ENCODE data around the gene TMEM30B. TPM values are rescaled to one million over a fixed set of nuclear protein-coding genes. Genes with fewer than 3 reads are reported as not detected.
A peak's percentile ranks its signal among the peaks of the same experiment; 100 is the strongest.

The TMEM30B gene
- total and polyA plus RNA-seq, 2 of the 4 experiments (the other 2 are of a cell fraction), result 0.03 TPM; not detected in 1

GRCh38 chr14:61266891-61267740 lies 14.0 kb downstream of the TMEM30B start:
- Histone ChIP-seq H3K36me3 (ENCODE audit: control insufficient read depth, insufficient read depth, low read length) (no peaks in the 10 kb centered on the region), H2BK20ac (ENCODE audit: low read depth, low read length) (peak overlapping the region; percentile 46; the same call in 1 of the 2 replicates), H2AK9ac (replicated peaks; ENCODE audit: low read depth, low read length, poor library complexity) (no peak overlapping the region), H2BK5ac (ENCODE audit: low read depth, low read length, poor library complexity, severe bottlenecking) (no peak overlapping the region), H2BK15ac (ENCODE audit: low read depth, low read length) (no peak overlapping the region; the same call in 2 of the 3 replicates), H2AFZ (replicated peaks; ENCODE audit: low read length, poor library complexity) (peak overlapping the region; percentile 56), H3K27ac (ENCODE audit: insufficient read depth, low read length) (no peak overlapping the region), H3K9me1 (ENCODE audit: insufficient read depth, low read length) (no peaks in the 10 kb centered on the region; the same call in 1 of the 2 replicates), H3K27me3 (ENCODE audit: control insufficient read depth, insufficient read depth, low read length) (no peaks in the 10 kb centered on the region), H3K14ac (replicated peaks; ENCODE audit: low read depth, low read length) (peak overlapping the region; percentile 8; the same call in 1 of the 2 replicates), H4K8ac (ENCODE audit: low read depth in 2 of 2, low read length in 2 of 2) (peak overlapping the region in 1 of 2 experiments; percentile 39; a peak in 2 of 4 replicates), H3K18ac (ENCODE audit: low read depth, low read length) (no peak overlapping the region; the same call in 1 of the 2 replicates), H3K4me3 (ENCODE audit: insufficient read depth, low read depth, low read length) (no peak overlapping the region), H3K56ac (ENCODE audit: extremely low read depth, insufficient read depth, low read length) (no peak overlapping the region), H3K23ac (ENCODE audit: low read depth, low read length) (no peak overlapping the region), H3K9me3 (ENCODE audit: control insufficient read depth, insufficient read depth, low read length) (no peaks in the 10 kb centered on the region), H2BK120ac (ENCODE audit: low read depth, low read length) (peak overlapping the region; percentile 32), H3K4ac (ENCODE audit: low read depth, low read length) (peak overlapping the region; percentile 35; the same call in 1 of the 2 replicates), H4K20me1 (ENCODE audit: insufficient read depth, low read length) (no peaks in the 10 kb centered on the region), H4K91ac (ENCODE audit: insufficient read depth, low read depth, low read length) (no peak overlapping the region), H3K4me2 (ENCODE audit: low read depth, low read length) (peak overlapping the region; percentile 64), H2AK5ac (ENCODE audit: low read depth, low read length) (peak overlapping the region; percentile 40; the same call in 1 of the 2 replicates), H4K5ac (ENCODE audit: low read depth, low read length) (no peak overlapping the region), H3K79me1 (ENCODE audit: low read depth in 1 of 2, low read length in 2 of 2) (no peaks in the 10 kb centered on the region), H3K9ac (ENCODE audit: low read depth, low read length) (no peak overlapping the region), H3K4me1 (ENCODE audit: control insufficient read depth, insufficient read depth, low read length) (peaks cover 5% of the 10 kb centered on the region)
- ChIA-PET CTCF (interaction anchor here (1.1 kb wide), 1 partner anchor 16 kb away, joined by 3 read pairs; no protein-coding TSS in a partner anchor), POLR2A (ENCODE audit: unreplicated experiment) (no interaction called here)
- intact Hi-C loops (cut with micrococcal nuclease), result no loop called here
- dilution Hi-C loops (cut with HindIII; ENCODE audit: low sequenced_read_pairs, unreplicated experiment), result no loop called here
- in situ Hi-C loops (cut with MboI; ENCODE audit: low sequenced_read_pairs), result no loop called here
- 50% methylated on average over 1 of the region's 11 CpGs; no CpG with 5 or more reads in 1 of the 2 experiments for WGBS, 2 experiments (ENCODE audit: extremely low coverage in 2 of 2, insufficient read length in 1 of 2)
- TF ChIP-seq USF2 (IDR thresholded peaks at IDR 0.05; ENCODE audit: low read depth, low read length) (no peak), RAD21 (IDR thresholded peaks at IDR 0.05; ENCODE audit: low read length) (no peak), FOS (IDR thresholded peaks at IDR 0.05; ENCODE audit: low read depth, low read length) (no peak), MXI1 (IDR thresholded peaks at IDR 0.05; ENCODE audit: borderline replicate concordance, low read depth, low read length) (no peak)
- no TSS peak for BruUV-seq (replicated peaks)
- DNase-seq (peak; percentile 44), ATAC-seq (ENCODE audit: low read depth) (peak; percentile 7; the same call in 1 of the 2 replicates)

All from IMR-90 (cell line).